ENCODE measurements around the gene CHST11. TPM values are rescaled to one million over a fixed set of nuclear protein-coding genes. Genes with fewer than 3 reads are reported as not detected.

CHST11 gene
- total RNA-seq, 1 experiment from 2014 or later: 0.25 TPM

- no peaks in the 10 kb centered on the region for H3K36me3 Mint-ChIP-seq (ENCODE audit: insufficient read depth, unreplicated experiment)
- Histone ChIP-seq H3K36me3 (ENCODE audit: control insufficient read depth, insufficient read depth, low read length) (no peaks in the 10 kb centered on the region), H3K4me3 (ENCODE audit: low read depth, low read length) (no peak overlapping the region), H3K27me3 (replicated peaks; ENCODE audit: control insufficient read depth, insufficient read depth, low read length) (no peaks in the 10 kb centered on the region), H3K9me3 (no peaks in the 10 kb centered on the region), H3K4me1 (no peaks in the 10 kb centered on the region)
- intact Hi-C loops (cut with micrococcal nuclease; ENCODE audit: unreplicated experiment): no loop called here
- POLR2A ChIA-PET: no interaction called here
- no peak for DNase-seq
- TF ChIP-seq CTCF (IDR thresholded peaks at IDR 0.05; ENCODE audit: insufficient read depth in 1 of 2, low read depth in 1 of 2, low read length in 1 of 2, severe bottlenecking in 1 of 2, unreplicated experiment in 1 of 2): no peak
- no peak overlapping the region for H3K27ac Mint-ChIP-seq (ENCODE audit: unreplicated experiment)
- peaks cover 17% of the 10 kb centered on the region for H3K9me3 Mint-ChIP-seq (ENCODE audit: unreplicated experiment)
- H3K4me1 Mint-ChIP-seq (ENCODE audit: low read depth, unreplicated experiment): no peaks in the 10 kb centered on the region
- CTCF ChIA-PET: no interaction called here
- BruUV-seq (replicated peaks): no TSS peak
- peaks cover 10% of the 10 kb centered on the region for H3K27me3 Mint-ChIP-seq (ENCODE audit: insufficient read depth, unreplicated experiment)
- no peak overlapping the region for H3K4me3 Mint-ChIP-seq (ENCODE audit: unreplicated experiment)
Measured at GRCh38 chr12:104784592-104784991, 327.8 kb downstream of the CHST11 start.

GRCh38 chr12:104785886-104786285 lies 329.1 kb downstream of the CHST11 start:
- Mint-ChIP-seq H3K27me3 (ENCODE audit: insufficient read depth, unreplicated experiment) (peaks cover 10% of the 10 kb centered on the region), H3K9me3 (ENCODE audit: unreplicated experiment) (peaks cover 9% of the 10 kb centered on the region), H3K4me3 (ENCODE audit: unreplicated experiment) (no peak overlapping the region), H3K4me1 (ENCODE audit: low read depth, unreplicated experiment) (no peaks in the 10 kb centered on the region), H3K36me3 (ENCODE audit: insufficient read depth, unreplicated experiment) (no peaks in the 10 kb centered on the region), H3K27ac (ENCODE audit: unreplicated experiment) (no peak overlapping the region)
- H3K4me3 ChIP-seq (ENCODE audit: low read depth, low read length): no peak overlapping the region
- DNase-seq: no peak
- intact Hi-C loops (cut with micrococcal nuclease; ENCODE audit: unreplicated experiment): no loop called here
- POLR2A ChIA-PET: no interaction called here
- no TSS peak for BruUV-seq (replicated peaks)
- H3K36me3 ChIP-seq (ENCODE audit: control insufficient read depth, insufficient read depth, low read length): no peaks in the 10 kb centered on the region
- no peaks in the 10 kb centered on the region for H3K4me1 ChIP-seq
- H3K27me3 ChIP-seq (replicated peaks; ENCODE audit: control insufficient read depth, insufficient read depth, low read length): no peaks in the 10 kb centered on the region
- no peaks in the 10 kb centered on the region for H3K9me3 ChIP-seq
- TF ChIP-seq CTCF (IDR thresholded peaks at IDR 0.05; ENCODE audit: insufficient read depth in 1 of 2, low read depth in 1 of 2, low read length in 1 of 2, severe bottlenecking in 1 of 2, unreplicated experiment in 1 of 2): no peak
- CTCF ChIA-PET: no interaction called here

- H3K9me3 ChIP-seq: no peaks in the 10 kb centered on the region
- TF ChIP-seq CTCF (IDR thresholded peaks at IDR 0.05; ENCODE audit: insufficient read depth in 1 of 2, low read depth in 1 of 2, low read length in 1 of 2, severe bottlenecking in 1 of 2, unreplicated experiment in 1 of 2): no peak
- intact Hi-C loops (cut with micrococcal nuclease; ENCODE audit: unreplicated experiment): no loop called here
- H3K4me3 ChIP-seq (ENCODE audit: low read depth, low read length): no peak overlapping the region
- Mint-ChIP-seq H3K4me1 (ENCODE audit: low read depth, unreplicated experiment) (no peaks in the 10 kb centered on the region), H3K36me3 (ENCODE audit: insufficient read depth, unreplicated experiment) (no peaks in the 10 kb centered on the region), H3K27ac (ENCODE audit: unreplicated experiment) (no peak overlapping the region), H3K27me3 (ENCODE audit: insufficient read depth, unreplicated experiment) (peaks cover 8% of the 10 kb centered on the region), H3K4me3 (ENCODE audit: unreplicated experiment) (no peak overlapping the region), H3K9me3 (ENCODE audit: unreplicated experiment) (peaks cover 4% of the 10 kb centered on the region)
- CTCF ChIA-PET: no interaction called here
- H3K4me1 ChIP-seq: no peaks in the 10 kb centered on the region
- BruUV-seq (replicated peaks): no TSS peak
- no peak for DNase-seq
- no peaks in the 10 kb centered on the region for H3K36me3 ChIP-seq (ENCODE audit: control insufficient read depth, insufficient read depth, low read length)
- no peaks in the 10 kb centered on the region for H3K27me3 ChIP-seq (replicated peaks; ENCODE audit: control insufficient read depth, insufficient read depth, low read length)
- POLR2A ChIA-PET: no interaction called here
Measured at GRCh38 chr12:104786352-104786751, 329.6 kb downstream of the CHST11 start.

Data from Caco-2 (cell line).